Adrenal gland (tissue), 12 donors: Measurements from ENCODE around the gene EXOSC1. TPM values are rescaled to one million over a fixed set of nuclear protein-coding genes. Genes with fewer than 3 reads are reported as not detected.

Experiments
- DNase-seq, 7 donors: peaks; one replicate each; pipeline ENCODE4 v3.0.0-alpha.2; 2019 to 2020
- H3K27ac ChIP-seq, 5 donors: fragments of 200-600 bp; sonication (generic) in 4 of 5; 1 replicate in 3 of 5; 2 replicates in 2 of 5; pipeline versions ENCODE4 v1.5.1 to v1.8.0; 2016 to 2020; ENCODE audit warnings: mild to moderate bottlenecking in 1 of 5
- H3K27me3 ChIP-seq: fragments of 200-600 bp; 2 replicates; pipeline ENCODE4 v1.8.0; 2021
- H3K36me3 ChIP-seq, 2 donors: fragments of 200-600 bp; replicated peaks in 1 of 2; 1 replicate in 1 of 2; 2 replicates in 1 of 2; pipeline versions ENCODE4 v1.5.1 to v1.8.0; 2018 to 2022
- H3K4me1 ChIP-seq, 2 donors: fragments of 200-600 bp; replicated peaks in 1 of 2; 1 replicate in 1 of 2; 2 replicates in 1 of 2; pipeline versions ENCODE4 v1.5.1 to v1.8.0; 2018 to 2021
- H3K4me3 ChIP-seq, 4 donors: fragments of 200-600 bp; sonication (generic) in 3 of 4; one replicate each; pipeline ENCODE4 v1.5.1; 2016 to 2018
- H3K9me3 ChIP-seq, 3 donors: fragments of 200-600 bp; sonication (generic) in 1 of 3; replicated peaks in 1 of 3; 1 replicate in 2 of 3; 2 replicates in 1 of 3; pipeline versions ENCODE4 v1.5.1 to v1.8.0; 2016 to 2021
- CTCF ChIP-seq, 6 experiments: fragments of 450-650 bp in 4 of 6; fragments of 200-600 bp in 2 of 6; sonication (generic) in 1 of 6; IDR thresholded peaks; 1 replicate in 5 of 6; 2 replicates in 1 of 6; pipeline versions ENCODE4 v1.5.1 to v1.8.0; 2016 to 2021; ENCODE audit warnings: antibody characterized with exemption in 6 of 6, mild to moderate bottlenecking in 2 of 6, moderate library complexity in 1 of 6
- POLR2A ChIP-seq, 2 donors: fragments of 450-650 bp; IDR thresholded peaks; one replicate each; pipeline ENCODE4 v1.6.1; 2017; ENCODE audit warnings: antibody characterized with exemption in 2 of 2, mild to moderate bottlenecking in 2 of 2, moderate library complexity in 1 of 2
- WGBS, 4 donors: extraction: QIAGEN DNeasy Blood & Tissue Kit in 2 of 4; methylation state at CpG; one replicate each; pipeline versions ENCODE4 v1.1.5 to v1.1.7; 2013 to 2017; 5-methylcytosine and 5-hydroxymethylcytosine counted together
- intact Hi-C, 2 donors: fragments of 100-400 bp; cut with DNase I; formaldehyde crosslinking; loops; one replicate each; pipeline versions ENCODE4 v1.14.1 to v1.15.0; 2022 to 2023
- polyA plus RNA-seq, 3 donors: library from polyadenylated mRNA; stranded (reverse); fragments of 200-250 nt in 2 of 3; fragments of 350-450 nt in 1 of 3; fragmentation: Illumina TruSeq in 1 of 3; extraction: RNeasy Lipid Tissue Mini Kit (QIAGEN cat#74804) in 1 of 3; gene quantifications; one replicate each; pipeline ENCODE4 v1.2.3, GENCODE V29; 2013 to 2014
- total RNA-seq, 9 donors: library from RNA; depleted of rRNA in 4 of 9; stranded (reverse); fragments of >200 nt in 4 of 9; fragments of 120-200 nt in 1 of 9; fragmentation: NEBNext Ultra II Directional in 1 of 9; extraction: Animal tissue kit (Norgen Biotek cat#: 25700) in 1 of 9; gene quantifications; one replicate each; pipeline versions ENCODE4 v1.1.0 to v1.2.4, GENCODE V29; 2013 to 2023
- donor health status: healthy with polysubstance abuse.
- donor health status: Bipolar disorder and iron deficiency.
- donor health status: DM: yes; HTN: yes; CAD: no.
- donor health status: DM: no; HTN: no; CAD: no.
- donor health status: DM: no; HTN: no; CAD: no.
- donor health status: DM: yes; HTN: yes; CAD: no.

Gene EXOSC1
- total and polyA plus RNA-seq, 12 donors, result 22.3 to 95.8 (median 36.0) TPM

- Histone ChIP-seq H3K36me3 (peaks cover 0 to 82% of the 10 kb centered on the region in 2 donors), H3K27me3 (no peaks in the 10 kb centered on the region), H3K4me1 (peaks cover 0 to 6% of the 10 kb centered on the region in 2 donors), H3K27ac (no peak overlapping the region), H3K9me3 (no peaks in the 10 kb centered on the region), H3K4me3 (no peak overlapping the region)
- no peak for TF ChIP-seq CTCF (IDR thresholded peaks at IDR 0.05)
- no peak for TF ChIP-seq POLR2A (IDR thresholded peaks at IDR 0.05)
- 82 to 96% (median 91%) methylated on average over 1 of the region's 1 CpG for WGBS, 4 donors
- DNase-seq, result no peak
- intact Hi-C loops, result no loop called here
These were observed 11.2 kb downstream of the EXOSC1 start for GRCh38 chr10:97434557-97434956.

- intact Hi-C loops, result no loop called here
- H3K36me3 ChIP-seq, result peaks cover 0 to 82% of the 10 kb centered on the region in 2 donors
- TF ChIP-seq POLR2A (IDR thresholded peaks at IDR 0.05) (no peak), CTCF (IDR thresholded peaks at IDR 0.05) (no peak)
- H3K27me3 ChIP-seq, result no peaks in the 10 kb centered on the region
- DNase-seq, result no peak
- no peak overlapping the region for H3K4me3 ChIP-seq
- H3K9me3 ChIP-seq, result no peaks in the 10 kb centered on the region
- H3K4me1 ChIP-seq, result peaks cover 0 to 11% of the 10 kb centered on the region in 2 donors
- no peak overlapping the region for H3K27ac ChIP-seq
These were observed 11.8 kb downstream of the EXOSC1 start for GRCh38 chr10:97434055-97434454.

- WGBS, 4 donors, result 56 to 71% (median 66%) methylated on average over 4 of the region's 4 CpGs
- H3K4me1 ChIP-seq, result peaks cover 12 to 43% of the 10 kb centered on the region in 2 donors
These were observed 17.2 kb downstream of the EXOSC1 start for GRCh38 chr10:97428572-97428981.

GRCh38 chr10:97427571-97428179, 18.1 kb downstream of the EXOSC1 start:
- peak overlapping the region in 1 of 4 donors; percentile 87 for H3K4me3 ChIP-seq
- H3K27ac ChIP-seq, result peak overlapping the region in 4 of 5 donors; percentile 88 to 95 (median 90)
- H3K36me3 ChIP-seq, result peaks cover 0 to 29% of the 10 kb centered on the region in 2 donors
- no peaks in the 10 kb centered on the region for H3K9me3 ChIP-seq
- intact Hi-C loops, result no loop called here
- DNase-seq, result peak in 3 of 7 donors; percentile 45 to 72 (median 53)
- TF ChIP-seq CTCF (IDR thresholded peaks at IDR 0.05) (no peak), POLR2A (IDR thresholded peaks at IDR 0.05) (no peak)
- 23 to 32% (median 26%) methylated on average over 8 to 9 of the region's 9 CpGs for WGBS, 4 donors
- H3K4me1 ChIP-seq, result peaks cover 12 to 51% of the 10 kb centered on the region in 2 donors
- no peaks in the 10 kb centered on the region for H3K27me3 ChIP-seq

More at GRCh38 chr10:97428572-97428981, 17.2 kb downstream of the EXOSC1 start:
- no peaks in the 10 kb centered on the region for H3K27me3 ChIP-seq
- intact Hi-C loops, result no loop called here
- TF ChIP-seq CTCF (IDR thresholded peaks at IDR 0.05) (no peak), POLR2A (IDR thresholded peaks at IDR 0.05) (no peak)
- H3K9me3 ChIP-seq, result no peaks in the 10 kb centered on the region
- no peak for DNase-seq
- peaks cover 0 to 33% of the 10 kb centered on the region in 2 donors for H3K36me3 ChIP-seq
- H3K4me3 ChIP-seq, result peak overlapping the region in 1 of 4 donors; percentile 87
- H3K27ac ChIP-seq, result peak overlapping the region in 4 of 5 donors; percentile 20 to 95 (median 58)
